GM19467 (cell line): ENCODE measurements around the gene DFFB.

Experiments
- ATAC-seq: cut with Tn5 transposase; IDR thresholded peaks from one replicate; pipeline ENCODE4 v1.9.1; 2021; ENCODE audit warnings: mild to moderate bottlenecking, moderate library complexity; ENCODE audit not compliant: unreplicated experiment

The DFFB gene

DNA sequence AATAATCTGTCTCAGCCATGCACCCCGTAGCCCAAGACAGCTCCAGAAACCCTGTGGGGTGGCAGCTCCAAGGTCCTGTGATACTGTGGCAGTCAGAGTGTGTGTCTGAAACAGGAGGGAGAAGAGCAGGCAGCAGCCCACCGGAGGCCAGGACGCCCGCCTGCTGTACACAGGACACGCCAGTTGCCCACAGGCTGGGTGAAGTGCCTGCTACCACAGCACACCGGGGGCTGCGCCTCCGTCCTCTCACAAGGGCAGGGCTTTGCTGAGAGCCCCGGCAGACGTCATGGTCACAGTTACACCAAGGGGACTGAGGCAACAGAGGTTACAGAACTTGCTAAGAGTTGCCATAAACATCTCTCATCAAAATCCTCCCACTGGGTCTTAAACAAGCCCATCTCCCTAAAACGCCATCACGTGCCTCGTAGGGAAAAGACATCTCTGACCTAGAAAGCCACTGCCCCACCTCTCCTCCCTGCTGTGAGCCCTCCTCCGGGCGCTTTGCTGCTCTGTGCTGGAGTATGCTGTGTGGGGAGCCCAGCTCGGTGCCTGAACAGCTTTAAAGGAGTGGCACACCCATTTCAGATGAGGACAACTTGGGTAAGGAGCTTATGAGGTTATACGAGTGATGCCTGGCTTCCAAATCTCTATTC, 37.5 kb downstream of the DFFB start:
- ATAC-seq = no peak

DNA sequence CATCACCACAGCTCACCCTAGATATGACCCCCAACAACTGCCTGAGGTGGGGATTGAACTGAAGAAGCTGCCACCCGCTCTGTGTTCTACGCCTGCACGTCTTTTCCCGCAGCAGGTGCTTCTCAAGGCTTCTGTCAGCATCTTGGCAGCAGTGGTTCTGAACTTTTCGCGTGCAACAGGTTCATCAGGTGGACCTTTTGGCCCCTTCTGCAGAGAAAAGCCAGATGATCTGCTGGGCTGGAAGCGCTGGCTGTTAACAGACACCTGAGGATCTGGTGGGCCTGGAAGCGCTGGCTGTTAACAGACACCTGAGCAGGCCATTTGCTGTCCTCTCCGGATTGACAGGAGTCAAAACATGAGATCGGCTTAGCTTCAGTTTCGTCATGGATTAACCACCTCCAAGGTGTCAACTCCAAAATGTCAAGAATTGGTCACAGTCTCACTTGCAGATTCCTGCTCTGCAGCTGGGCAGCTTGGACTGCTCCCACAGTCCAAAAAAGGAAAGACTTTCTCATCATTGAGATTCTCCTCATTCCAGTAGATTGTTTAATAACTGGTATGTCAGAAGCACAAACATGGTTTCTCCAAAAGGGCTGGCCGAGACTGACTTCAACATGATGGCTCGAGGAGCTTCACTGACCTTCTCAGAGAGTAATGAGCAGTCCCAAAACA, 38.1 kb downstream of the DFFB start:
- no peak for ATAC-seq

DNA sequence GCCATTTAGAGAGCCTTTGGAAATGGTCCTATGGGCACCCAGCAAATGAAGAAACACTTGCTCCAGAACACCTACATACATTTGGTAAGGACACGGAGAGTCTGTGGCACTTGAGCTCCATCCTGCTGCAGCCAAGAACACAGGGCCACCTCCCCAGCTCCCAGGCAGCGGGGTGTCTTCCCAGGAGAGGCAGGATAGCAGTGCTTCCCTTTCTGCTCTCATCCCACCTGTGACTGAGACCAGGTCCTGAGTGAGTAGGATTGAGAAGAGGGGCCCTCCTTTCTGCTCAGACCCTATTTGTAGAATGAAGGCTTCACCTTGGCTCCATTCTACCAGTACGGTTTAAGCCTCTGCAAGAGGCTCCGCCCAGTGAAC, 38.7 kb downstream of the DFFB start:
- no peak for ATAC-seq

DNA sequence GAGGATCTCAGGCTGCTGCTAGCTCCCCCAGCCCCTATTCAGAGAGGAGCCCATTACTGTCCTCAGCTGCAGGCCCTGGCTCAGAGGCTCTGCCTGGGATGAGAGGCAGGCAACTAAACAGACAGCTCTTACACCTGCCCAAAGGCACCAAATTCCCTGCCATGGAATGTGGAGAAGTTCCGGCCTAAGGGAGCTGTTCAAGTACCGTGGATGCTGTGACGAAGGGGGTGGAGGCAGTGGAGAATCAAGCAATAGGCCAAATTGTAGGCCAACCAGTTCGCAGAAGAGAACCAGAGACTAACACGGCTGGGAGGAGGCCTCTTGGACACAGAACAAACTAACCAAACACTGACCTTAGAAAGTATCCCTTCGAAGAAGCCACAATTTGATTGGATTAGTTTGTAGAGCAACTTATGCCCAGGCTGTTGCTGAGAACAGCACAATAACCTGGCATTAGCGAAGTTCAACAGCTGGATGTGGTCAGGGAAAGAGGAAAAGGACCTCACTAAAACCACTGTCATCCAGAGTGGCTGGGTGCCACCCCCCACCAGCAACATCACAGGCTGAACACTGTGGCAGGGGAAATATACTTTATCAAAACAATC, 39.2 kb downstream of the DFFB start:
- no peak for ATAC-seq

DNA sequence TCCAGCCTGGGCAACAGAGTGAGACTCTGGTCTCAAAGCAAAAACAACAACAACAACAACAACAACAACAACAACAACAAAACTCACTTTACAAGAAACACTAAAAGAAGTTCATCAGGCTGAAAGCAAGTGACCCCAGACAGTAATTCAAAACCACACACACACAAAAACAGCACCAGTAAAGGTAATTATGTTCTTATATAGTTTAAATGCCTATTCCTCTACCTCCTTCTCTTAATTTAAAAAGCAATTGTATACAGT, 41.1 kb downstream of the DFFB start:
- no peak for ATAC-seq

DNA sequence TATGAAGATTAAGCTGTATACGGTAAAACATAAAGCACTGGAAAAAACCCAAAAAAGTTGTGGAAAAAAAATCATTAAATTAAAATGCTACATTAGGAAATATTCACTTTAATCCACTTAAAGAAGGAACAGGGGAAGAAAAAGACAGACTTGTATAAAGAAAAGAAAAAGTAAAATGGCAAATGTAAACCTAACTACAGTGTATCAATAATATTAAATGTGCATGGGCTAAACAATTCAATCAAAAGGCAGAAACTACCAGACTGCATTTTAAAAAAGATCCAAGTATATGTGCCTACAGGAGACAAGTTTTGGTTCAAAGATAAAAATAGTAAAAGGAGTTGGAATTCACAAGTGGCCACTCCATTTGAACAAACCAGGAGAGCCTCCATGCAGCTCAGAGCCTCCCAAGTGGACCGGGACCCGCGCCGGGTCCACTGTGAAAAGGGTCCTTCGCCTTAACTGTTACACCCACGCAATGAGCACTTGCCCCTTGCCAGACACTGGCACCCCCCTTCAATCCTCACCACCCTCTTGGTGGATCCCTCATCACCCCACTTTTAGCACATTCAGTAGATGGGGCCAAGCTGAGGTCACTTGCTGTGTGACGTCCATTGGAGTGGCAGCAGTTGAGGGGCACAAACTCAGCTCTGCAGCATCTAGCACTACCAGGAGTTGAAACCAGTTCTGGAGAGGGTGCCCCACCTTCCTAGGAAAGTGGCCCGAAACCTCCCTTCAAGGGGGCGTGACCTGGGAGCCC, 41.9 kb downstream of the DFFB start:
- ATAC-seq = no peak

DNA sequence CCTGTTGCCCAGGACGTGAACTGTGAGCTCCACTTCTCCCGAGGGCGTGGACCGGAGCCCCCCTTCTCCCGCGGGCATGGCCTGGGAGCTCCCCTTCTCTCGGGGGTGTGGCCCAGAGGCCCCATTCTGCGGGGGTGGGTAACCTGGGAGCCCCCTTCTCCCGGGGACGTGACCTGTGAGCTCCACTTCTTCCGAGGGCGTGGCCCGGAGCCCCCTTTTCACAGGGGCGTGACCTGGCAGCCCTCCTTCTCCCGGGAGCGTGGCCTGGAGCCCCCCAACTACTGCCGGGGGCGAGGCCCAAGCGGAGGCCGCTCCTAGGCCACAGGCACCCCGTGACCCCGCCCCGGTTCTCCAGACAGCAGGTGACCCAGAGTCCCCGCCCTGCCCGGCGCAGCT, 42.5 kb downstream of the DFFB start:
- no peak for ATAC-seq

DNA sequence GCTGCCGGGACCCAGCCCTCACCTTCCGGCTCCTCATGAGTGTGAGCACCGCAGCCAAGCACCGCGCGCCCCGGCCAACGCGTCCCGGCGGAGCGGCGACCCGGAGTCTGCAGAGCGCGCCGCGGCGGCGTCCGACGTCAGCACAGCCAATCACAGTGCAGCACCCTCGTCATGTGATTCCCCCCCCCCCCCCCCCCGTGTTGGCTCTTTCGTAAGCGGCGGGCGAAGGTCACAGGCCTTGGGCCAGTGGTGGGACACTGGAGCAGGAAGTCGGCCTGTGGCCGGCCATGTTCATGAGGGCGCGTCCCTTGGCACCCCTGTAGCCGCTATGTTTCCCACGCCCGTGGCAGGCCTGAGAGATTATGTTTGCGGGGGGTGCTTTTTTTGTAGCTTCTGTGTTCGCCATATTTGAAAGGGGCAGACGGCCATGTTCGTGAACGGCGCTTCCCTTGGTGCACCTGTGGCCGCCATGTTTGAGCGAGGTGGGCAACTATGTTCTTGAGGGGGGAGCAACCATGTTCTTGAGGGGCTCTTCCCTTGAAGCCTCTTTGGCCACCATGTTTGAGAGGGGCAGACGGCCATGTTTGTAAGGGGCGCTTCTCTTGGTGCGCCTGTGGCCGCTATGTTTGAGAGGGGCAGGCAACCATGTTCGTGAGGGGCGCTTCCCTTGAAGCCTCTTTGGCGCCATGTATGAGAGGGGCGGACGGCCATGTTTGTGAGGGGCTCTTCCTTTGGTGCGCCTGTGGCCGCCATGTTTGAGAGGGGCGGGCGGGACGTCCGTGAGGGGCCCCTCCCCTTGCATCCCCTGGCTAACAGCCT, 43.1 kb downstream of the DFFB start, which contains the start of gene C1orf174:
Gene C1orf174, minus strand, starts transcription at position 123 of the 819 bp plus-strand sequence. Its CDS starts 86 bp downstream, at position 37.
- peak; percentile 59 for ATAC-seq

DNA sequence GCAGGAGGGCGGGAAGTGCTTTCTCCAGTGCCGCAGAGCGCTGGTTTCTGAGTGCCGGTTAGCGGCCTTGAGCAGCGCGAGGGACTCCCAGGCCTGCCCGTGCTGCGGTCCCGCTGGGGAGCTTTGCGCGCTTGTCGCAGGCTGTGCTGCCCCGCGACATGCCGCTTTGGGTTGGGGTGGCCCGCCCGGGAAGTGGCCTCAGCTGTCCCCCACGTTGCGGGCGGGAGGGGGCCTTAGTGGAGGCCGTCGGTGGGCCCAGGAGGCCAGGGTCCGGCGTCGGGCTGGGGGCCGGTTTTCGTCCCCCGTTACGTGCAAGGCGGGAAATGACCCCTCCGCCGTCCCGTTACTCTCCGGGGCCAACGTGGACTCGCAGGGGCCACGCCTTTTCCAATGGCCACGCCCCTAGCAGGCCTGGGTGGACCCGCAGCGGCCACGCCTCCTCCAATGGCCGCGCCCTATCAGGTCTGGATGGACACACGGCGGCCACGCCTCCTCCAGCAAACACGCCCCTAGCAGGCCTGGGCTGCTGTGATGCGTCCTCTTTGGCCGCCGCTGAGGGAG, 43.8 kb downstream of the DFFB start:
- ATAC-seq = peak; percentile 49

DNA sequence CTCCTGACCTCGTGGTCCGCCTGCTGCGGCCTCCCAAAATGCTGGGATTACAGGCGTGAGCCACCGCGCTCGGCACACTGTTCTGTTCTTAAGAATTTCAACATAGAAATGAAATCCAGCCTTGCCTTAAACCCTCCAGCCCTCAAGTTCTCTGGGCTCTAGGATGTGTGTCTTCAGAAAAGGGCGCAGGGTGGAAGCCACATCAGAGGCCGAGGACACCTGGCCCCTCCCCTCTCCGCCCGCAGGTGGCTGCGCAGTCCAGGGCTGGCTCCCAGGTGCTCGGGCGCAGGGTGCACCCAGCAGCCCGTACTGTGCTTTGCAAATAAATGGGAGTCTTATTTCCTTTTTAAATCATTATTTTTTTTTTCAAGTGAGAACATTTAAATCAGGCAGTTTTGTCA, 44.8 kb downstream of the DFFB start:
- no peak for ATAC-seq

DNA sequence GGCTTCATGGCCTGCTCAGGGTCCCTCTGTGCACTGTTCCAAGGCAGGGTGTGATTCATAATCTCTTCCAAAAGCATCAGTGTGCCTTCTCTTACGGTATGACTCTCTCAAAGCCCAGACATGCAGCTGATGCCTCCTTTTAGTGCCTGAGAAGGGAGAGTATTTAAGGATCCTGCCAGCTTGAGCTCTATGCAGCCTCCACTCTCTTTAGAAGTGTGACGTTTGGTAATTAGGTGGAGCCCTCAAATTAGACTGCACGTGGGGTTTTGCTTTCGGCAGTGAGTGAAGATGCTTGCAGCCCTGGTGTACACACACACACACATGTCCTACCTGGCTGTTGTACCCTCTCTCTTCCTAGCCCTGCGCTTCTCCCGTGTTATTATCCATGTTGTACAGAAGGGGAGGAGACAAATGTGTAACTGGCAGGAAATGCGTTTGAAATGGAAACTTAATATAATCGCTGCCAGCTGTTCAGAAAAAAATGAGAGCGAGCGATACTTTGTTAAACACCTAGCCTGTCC, 45.4 kb downstream of the DFFB start:
- no peak for ATAC-seq

DNA sequence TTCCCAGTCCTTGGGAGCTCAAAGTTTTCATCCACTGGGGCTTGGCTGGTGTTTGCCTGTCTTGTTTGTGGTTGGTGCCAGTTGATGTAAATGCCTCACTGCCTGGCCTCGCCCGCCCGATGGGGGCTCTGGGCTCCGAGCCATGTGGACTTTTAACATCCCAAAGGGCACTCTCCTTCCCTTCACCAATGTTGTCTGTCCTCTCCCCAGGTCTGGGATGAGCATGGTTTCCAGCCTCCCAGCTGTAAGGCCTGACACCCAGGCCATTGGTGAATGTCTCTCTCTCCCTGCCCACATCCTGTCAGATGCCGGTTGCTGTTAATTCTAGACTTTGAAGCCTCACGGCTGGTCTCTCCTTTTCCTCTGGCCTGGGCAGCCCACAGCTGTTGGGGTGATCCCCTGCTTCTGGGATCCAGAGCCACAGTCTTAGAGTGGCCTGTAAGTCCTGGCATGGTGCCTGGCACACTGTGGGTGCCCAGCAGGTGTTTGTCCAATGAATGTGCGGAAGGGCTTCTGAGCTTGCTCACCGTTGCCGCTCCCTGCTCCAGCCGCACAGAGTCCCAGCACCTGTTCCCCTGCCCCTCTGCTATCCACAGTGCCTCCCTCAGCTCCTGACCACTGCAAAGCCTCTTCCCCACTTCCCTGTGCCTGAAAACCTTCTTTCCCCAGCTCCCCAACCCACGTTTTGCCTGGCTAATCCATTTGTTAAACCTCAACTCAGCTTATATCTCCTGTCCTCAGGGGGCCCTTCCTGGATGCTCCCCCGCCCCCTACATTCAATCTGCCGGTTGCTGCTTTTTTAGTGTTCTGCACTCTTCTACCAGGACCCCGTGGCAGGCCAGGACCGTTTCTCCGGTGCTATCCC, 46.1 kb downstream of the DFFB start:
- no peak for ATAC-seq

DNA sequence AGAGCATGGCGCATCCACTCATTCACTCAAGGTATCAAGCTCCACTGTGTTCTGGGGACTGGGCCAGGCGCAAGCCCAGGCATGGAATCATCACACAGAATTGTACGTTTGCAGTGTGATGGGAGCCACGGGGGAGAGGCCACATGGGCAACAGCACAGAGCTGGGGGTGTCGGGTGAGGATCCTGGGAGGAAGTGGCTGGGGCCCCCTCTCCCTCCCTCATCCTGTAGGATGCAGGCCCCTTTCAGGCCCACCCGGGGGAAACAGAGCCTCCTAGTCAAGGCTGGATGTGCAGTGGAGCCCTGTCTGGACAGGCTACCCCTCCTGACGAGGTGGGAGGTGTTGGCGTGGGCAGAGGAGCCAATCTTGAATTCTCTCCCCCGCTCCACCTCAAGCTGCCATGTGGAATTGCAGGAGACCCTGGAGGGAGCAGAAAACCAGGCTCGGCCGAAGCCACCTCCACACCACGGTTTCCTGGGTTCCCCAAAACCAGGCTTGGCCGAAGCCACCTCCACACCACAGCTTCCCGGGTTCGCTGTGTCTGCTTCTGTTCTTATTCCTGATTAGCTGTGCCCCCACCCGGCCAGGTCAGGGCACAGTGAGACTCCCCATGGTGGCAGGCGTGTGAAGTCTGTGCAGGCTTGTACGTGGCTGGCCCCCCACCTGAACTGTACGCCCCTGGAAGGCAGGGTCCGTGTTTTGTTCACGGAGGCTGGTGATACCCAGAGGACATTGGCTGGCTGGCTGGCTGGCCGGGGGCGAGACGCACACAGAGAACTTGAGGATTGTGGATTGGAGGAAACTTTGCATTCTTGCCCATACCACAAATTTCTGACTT, 46.9 kb downstream of the DFFB start:
- ATAC-seq = no peak

DNA sequence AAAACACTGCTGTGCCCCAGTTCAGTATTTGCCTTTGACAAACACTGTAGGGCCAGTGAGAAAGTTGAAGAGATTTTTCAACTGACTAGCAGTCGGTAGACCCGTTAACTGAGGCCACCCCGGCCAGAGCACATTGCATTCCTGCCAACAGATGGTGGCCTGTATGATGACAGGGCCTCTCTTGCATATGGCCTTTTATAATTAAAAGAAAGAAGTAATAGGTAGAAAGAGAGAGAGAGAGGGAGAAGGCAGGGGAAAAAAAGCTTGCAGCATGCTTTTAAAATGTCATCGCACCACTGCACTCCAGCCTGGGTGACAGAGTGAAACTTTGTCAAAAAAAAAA, 47.5 kb downstream of the DFFB start:
- no peak for ATAC-seq

DNA sequence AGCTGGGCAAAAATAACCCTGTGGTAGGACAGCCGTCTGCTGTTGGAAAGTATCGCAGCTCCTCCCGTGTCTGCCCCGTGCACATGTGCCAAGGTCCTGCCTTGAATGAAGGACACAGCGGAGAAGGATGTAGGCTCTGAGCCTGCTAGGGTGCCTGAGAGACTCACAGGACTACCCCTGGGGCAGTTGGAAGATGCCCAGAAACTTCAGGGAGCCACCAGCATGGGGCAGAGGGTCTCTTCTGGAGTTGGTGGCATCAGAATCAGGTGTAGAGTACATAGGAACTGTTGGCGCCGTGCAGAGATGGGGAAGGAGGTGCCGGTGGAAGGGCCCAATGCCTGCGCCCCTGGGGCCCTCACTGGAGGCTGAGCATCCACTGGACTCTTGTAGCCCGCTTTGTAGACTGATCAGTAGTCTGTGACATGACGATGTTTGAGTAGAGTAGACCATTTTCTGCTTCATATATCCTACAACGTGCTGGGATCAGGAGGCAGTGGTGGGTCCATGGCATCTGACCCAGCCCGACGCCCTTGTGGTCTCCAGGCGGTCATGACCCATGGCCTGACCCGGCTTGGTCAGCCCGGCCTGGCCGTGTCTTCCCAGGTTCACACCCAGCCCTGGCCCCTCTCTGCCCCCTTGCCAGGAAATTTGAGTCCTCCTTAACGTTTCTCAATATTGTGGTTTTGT, 48.1 kb downstream of the DFFB start:
- ATAC-seq = no peak

DNA sequence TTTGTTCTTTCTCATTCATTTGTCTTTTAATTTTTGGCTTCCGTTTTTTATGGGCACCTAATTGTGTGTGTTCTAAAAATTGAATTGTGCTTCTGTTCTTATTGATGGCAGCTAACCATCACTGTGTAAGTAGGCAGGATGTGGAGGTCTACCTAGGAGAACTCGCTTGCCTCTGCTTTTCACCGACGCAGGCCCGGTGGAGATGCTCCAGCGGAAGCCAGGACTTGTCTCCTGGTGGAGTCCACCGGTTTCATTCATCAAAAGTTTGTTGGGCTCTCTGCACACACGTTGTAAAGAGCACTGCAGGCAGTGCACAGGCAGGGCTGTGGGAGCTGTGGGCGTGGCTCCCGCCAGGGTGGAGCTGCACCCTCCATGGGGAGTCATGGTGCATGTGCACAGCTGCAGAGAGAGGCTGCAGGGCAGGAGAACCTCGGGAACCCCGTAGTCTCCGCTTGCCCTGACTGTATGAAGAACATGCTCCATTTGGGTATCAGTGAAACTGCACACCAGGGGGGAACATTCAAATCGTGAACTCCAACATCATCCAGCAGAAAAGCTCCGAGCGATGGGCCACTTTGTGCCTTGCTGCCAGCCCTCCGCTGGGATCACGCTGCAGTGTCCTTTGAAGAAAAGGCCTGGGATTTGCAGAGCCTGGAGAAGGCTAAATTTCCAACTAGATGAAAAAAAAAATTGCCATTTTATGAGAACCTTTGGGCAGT, 48.8 kb downstream of the DFFB start:
- ATAC-seq = no peak

DNA sequence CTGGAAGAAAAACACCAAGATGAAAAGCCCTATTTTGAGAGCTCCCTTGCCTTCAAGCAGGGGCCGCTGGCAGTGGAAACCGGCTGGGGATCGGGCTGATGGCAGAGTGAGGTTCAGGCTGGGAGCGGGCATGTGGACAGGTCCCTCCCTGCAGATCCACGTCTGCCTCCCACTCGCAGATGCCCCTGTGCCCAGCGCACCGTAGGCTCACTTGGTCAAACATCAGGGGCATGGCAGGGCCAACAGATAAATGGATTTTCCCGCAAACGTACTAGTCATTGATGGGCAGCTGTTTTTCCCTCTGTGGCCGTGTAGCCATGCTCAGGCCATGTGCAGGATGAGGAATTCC, 49.4 kb downstream of the DFFB start:
- no peak for ATAC-seq
